Measurements from ENCODE around the gene SLC25A29.

SLC25A29 gene

DNA sequence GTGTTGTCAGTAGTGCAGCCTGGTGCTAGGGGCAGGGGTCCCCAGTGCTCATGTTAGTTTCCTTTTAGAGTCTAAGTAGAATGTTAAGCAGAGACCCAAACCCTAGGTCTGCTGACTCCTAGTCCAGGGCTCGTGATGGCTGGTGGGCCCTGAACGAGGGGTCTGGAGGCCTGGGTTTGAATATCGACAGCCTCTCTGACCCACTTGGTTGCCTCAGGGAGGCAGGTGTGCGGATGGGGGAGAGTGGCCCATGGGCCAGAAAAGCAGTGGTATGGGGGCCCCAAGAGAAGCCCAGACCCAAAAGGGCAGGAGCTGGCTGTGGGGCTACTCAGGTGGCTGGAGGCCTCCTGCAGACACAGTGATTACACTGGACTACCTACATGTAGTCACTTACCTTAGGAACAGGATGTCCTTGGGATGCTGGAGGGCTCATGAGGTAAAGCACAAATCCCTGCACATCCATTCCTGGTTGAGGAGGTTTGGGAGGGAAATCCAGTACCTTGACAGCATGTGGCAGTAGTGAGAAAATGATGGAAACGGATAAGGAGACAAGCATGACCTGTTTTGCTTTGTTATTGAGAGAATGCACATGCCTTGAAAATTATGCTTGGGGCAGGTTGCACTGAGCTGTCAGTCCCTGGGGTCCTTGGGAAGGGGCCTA is 1.7 kb upstream of the SLC25A29 start:
- peaks cover 72% of the 10 kb centered on the region for H3K4me1 Mint-ChIP-seq
- TF ChIP-seq, protein P1, sequence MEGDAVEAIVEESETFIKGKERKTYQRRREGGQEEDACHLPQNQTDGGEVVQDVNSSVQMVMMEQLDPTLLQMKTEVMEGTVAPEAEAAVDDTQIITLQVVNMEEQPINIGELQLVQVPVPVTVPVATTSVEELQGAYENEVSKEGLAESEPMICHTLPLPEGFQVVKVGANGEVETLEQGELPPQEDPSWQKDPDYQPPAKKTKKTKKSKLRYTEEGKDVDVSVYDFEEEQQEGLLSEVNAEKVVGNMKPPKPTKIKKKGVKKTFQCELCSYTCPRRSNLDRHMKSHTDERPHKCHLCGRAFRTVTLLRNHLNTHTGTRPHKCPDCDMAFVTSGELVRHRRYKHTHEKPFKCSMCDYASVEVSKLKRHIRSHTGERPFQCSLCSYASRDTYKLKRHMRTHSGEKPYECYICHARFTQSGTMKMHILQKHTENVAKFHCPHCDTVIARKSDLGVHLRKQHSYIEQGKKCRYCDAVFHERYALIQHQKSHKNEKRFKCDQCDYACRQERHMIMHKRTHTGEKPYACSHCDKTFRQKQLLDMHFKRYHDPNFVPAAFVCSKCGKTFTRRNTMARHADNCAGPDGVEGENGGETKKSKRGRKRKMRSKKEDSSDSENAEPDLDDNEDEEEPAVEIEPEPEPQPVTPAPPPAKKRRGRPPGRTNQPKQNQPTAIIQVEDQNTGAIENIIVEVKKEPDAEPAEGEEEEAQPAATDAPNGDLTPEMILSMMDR (IDR thresholded peaks at IDR 0.05), result no peak
- no peak overlapping the region for H3K27ac Mint-ChIP-seq
- peaks cover 4% of the 10 kb centered on the region for H3K36me3 Mint-ChIP-seq (ENCODE audit: low read depth)
- H3K4me3 Mint-ChIP-seq, result peak overlapping the region; percentile 93
- H3K27me3 Mint-ChIP-seq (ENCODE audit: low read depth, poor library complexity), result no peaks in the 10 kb centered on the region
- no peak for DNase-seq
- no peaks in the 10 kb centered on the region for H3K9me3 Mint-ChIP-seq

DNA sequence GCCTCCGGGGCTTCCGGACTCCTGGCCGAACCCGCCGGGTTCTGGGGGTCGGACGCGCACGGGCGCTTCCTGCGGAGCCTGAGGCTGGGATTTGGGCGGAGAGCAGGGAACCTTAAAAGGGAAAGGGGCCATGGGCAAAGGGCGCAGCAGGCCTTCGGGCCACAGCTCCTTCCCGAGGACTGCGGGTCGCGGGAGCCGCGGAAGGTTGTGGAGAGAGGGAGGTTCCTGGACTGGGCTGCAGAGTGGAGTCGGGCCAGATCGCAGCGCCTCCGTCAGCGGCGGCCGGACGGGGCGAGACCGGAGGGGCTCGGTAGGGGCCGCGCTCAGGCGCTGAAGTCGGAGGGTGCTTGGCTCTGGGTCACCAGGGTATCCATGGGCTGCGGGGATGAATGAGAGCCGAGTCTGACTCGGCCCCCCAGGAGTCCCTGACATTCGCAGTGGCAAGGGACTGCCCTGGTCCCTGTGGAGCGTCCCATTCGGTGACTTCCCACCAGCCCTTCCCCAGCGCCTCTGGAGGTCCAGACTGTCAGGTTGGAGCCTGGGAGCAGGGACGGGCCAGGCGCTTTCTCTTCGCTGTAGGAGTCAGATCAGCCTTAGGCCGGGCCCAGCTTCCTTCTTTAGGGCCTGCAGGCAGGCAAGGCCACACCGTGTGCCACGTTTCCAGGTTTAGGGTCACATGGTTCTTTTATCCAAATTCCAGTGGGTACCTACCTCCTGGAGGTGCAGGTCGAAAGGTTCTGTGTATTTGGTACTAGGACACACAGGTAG is 938 bp upstream of the SLC25A29 start:
- peak; percentile 54 for DNase-seq
- H3K9me3 Mint-ChIP-seq, result no peaks in the 10 kb centered on the region
- H3K27me3 Mint-ChIP-seq (ENCODE audit: low read depth, poor library complexity), result no peaks in the 10 kb centered on the region
- H3K4me1 Mint-ChIP-seq, result peaks cover 66% of the 10 kb centered on the region
- H3K4me3 Mint-ChIP-seq, result peak overlapping the region; percentile 93
- TF ChIP-seq, protein P1 (IDR thresholded peaks at IDR 0.05), result no peak
- peaks cover 8% of the 10 kb centered on the region for H3K36me3 Mint-ChIP-seq (ENCODE audit: low read depth)
- no peak overlapping the region for H3K27ac Mint-ChIP-seq

DNA sequence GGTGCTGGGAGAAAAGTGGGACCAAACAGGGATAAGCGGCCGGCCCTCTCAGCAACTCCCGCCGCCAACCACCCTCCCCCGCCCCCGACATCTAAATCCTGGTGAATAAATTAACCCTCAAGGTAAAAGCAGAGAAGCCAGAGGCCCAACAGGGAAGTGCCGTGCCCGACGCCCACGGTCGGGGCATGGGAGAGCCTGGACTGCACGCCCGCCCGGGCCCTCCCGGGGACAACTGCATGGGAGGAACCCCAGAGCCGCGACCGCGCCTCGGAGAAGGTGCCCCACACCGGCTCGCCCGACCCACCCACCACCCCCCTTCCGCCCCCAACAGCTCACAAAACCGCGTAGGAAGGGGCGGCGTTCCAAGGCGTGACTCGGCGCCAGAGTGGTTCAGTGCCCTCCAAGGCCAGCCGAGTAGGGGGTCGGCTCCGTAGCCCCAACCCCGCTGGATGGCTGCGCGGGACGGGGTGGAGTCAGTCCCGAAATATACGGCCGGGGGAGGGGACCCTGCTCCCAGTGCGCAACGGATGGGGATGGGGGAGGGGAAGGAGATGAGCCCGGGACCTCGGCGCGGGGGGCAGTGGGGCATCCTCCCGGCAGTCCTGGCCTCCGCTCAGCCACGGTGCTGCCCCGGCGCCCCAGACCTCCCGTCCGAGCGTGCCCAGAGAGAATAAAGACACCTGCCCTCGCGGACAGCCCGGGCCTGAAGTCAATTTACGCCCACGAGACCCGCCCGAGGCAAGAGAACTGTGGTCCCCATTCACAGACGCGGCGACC is 732 bp downstream of the SLC25A29 start:
- peaks cover 3% of the 10 kb centered on the region for H3K27me3 Mint-ChIP-seq (ENCODE audit: low read depth, poor library complexity)
- H3K36me3 Mint-ChIP-seq (ENCODE audit: low read depth), result peaks cover 14% of the 10 kb centered on the region
- TF ChIP-seq, protein P1 (IDR thresholded peaks at IDR 0.05), result no peak
- H3K4me3 Mint-ChIP-seq, result peak overlapping the region; percentile 87
- H3K9me3 Mint-ChIP-seq, result no peaks in the 10 kb centered on the region
- H3K4me1 Mint-ChIP-seq, result peaks cover 51% of the 10 kb centered on the region
- H3K27ac Mint-ChIP-seq, result no peak overlapping the region
- DNase-seq, result peak; percentile 55

DNA sequence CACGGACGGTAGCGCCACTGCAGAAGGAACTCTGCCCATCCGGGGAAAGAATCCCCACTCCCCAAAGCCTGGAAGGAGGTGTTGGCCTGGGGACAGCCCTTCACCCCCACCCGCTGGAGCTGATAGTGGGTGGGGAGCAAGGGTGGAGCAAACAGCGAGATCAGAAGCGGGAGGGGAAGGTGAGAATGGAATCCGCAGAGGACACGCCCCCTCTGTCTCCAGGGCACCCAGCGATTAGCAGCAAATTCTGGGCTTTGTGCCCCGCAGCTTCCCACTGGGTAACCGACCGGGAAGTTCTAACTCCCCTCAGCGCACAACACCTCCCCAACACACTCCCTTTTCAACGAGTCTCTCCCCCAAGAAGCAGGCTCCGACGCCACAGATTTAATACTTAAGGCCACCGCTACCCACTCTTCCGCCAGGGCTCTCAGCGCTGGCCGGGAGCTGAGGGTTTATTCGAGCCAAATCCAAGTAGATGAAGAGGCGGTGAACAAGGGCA is 1.4 kb downstream of the SLC25A29 start:
- Mint-ChIP-seq H3K27ac (no peak overlapping the region), H3K9me3 (no peaks in the 10 kb centered on the region), H3K36me3 (ENCODE audit: low read depth) (peaks cover 14% of the 10 kb centered on the region), H3K27me3 (ENCODE audit: low read depth, poor library complexity) (peaks cover 3% of the 10 kb centered on the region), H3K4me1 (peaks cover 52% of the 10 kb centered on the region), H3K4me3 (peak overlapping the region; percentile 87)
- peak; percentile 49 for DNase-seq
- TF ChIP-seq, protein P1 (IDR thresholded peaks at IDR 0.05), result no peak

DNA sequence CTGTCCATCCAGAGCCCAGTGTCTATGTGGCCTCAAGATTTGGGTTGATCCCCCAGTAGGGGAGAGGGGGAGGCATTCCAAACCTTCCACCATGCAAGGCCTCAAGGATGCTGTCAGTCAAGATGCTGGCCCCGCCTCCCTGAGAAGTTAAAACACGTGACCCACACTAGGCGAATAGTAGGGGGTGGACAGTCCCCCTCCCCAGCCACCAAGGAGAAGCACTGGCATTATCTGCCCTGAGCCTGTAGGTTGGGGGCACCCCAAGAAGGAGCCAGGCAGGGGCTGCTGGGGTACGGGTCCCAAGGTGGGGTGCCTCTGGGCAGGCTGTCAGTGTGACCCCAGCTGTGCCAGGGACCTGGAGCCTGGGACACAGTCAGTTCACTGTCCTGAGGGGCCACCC is 2.3 kb downstream of the SLC25A29 start:
- no peaks in the 10 kb centered on the region for H3K9me3 Mint-ChIP-seq
- H3K4me3 Mint-ChIP-seq, result peak overlapping the region; percentile 50
- peaks cover 54% of the 10 kb centered on the region for H3K4me1 Mint-ChIP-seq
- no peak for DNase-seq
- peaks cover 21% of the 10 kb centered on the region for H3K36me3 Mint-ChIP-seq (ENCODE audit: low read depth)
- H3K27ac Mint-ChIP-seq, result no peak overlapping the region
- peaks cover 3% of the 10 kb centered on the region for H3K27me3 Mint-ChIP-seq (ENCODE audit: low read depth, poor library complexity)
- TF ChIP-seq, protein P1 (IDR thresholded peaks at IDR 0.05), result no peak
